ENCODE data around the gene BMP8A.
"Not testable (repeated sequence)": the region's sequence is repeated elsewhere in the genome, so short reads cannot be mapped to it uniquely, and the experiment has no call there.

The BMP8A gene

DNA sequence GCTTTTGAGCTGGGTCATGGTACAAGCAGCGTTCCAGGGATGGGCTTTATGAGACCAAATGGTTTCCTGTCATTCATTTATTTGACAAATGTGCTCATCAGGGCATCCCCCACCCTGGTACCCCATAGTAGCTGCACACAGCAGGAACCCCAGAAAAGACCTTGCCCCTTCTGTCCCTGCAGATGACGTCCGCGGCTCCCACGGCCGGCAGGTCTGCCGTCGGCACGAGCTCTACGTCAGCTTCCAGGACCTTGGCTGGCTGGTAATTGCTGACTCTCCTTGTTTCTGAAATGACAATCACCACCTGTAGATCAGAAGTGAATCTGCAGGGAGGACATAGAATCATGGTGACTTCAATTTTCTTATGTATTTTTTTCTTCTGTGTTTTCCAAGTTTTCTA is 30.8 kb downstream of the BMP8A start:
- not testable (repeated sequence) for H3K27ac ChIP-seq

DNA sequence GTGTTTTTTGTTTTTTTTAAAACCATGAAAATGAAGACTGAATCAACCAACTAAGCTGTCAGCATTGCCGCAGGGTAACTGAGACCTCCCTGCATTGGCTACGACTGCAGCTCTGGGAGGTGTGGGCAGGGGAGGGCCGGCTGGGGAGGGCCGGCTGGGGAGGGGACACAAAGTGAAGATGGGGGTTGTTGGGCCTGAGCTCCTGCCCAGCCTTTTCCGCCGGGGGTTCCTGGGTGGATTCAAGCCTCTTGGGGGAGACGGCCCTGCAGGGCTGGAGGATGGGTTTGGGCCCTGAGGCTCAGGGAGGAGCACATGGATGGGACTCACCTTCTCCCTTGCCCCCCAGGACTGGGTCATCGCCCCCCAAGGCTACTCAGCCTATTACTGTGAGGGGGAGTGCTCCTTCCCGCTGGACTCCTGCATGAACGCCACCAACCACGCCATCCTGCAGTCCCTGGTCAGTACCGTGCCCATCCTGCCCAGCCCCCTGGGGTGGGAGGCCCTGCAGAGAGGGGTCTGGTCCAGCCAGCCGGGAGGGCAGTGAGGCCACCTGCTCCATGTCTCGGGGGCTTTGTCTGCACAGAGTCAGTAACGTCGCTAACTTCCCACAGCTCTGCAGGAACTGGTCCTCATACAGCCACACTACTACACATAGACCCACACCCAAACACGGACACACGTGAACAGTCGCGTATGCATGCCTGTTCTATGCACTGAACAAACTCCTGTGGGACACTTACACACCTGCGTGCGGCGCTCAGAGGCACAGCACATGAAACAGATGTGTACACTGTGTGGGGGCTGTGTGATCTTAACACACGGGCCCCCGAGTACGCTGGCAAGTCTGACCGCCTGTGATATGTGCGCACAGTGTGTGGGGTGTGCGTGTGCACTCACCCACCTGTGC is 31.5 kb downstream of the BMP8A start:
- no peak overlapping the region for H3K27ac ChIP-seq
- TF ChIP-seq, protein P1, sequence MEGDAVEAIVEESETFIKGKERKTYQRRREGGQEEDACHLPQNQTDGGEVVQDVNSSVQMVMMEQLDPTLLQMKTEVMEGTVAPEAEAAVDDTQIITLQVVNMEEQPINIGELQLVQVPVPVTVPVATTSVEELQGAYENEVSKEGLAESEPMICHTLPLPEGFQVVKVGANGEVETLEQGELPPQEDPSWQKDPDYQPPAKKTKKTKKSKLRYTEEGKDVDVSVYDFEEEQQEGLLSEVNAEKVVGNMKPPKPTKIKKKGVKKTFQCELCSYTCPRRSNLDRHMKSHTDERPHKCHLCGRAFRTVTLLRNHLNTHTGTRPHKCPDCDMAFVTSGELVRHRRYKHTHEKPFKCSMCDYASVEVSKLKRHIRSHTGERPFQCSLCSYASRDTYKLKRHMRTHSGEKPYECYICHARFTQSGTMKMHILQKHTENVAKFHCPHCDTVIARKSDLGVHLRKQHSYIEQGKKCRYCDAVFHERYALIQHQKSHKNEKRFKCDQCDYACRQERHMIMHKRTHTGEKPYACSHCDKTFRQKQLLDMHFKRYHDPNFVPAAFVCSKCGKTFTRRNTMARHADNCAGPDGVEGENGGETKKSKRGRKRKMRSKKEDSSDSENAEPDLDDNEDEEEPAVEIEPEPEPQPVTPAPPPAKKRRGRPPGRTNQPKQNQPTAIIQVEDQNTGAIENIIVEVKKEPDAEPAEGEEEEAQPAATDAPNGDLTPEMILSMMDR (conservative IDR thresholded peaks at IDR 0.05) = no peak

DNA sequence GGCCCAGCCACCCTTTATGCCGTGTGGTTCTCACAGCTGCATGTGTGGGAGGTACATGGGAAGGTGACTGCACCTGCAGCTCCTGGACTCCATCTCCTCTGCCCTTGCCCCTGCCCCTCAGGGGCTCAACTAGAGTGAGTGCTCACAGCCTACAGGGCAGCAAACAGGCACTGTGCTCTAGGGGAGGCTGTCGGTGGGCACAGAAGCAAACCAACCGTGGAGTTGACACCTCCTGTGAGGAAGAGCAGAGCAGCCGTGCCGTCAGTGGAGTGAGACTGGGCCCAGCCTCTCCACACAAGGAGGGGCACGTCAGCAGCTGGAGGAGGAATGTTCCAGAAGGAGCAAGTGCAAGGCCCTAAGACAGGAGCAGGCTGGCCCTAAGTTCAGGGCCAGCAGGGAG is 32.7 kb downstream of the BMP8A start:
- H3K27ac ChIP-seq = no peak overlapping the region
- TF ChIP-seq, protein P1 (conservative IDR thresholded peaks at IDR 0.05) = no peak

DNA sequence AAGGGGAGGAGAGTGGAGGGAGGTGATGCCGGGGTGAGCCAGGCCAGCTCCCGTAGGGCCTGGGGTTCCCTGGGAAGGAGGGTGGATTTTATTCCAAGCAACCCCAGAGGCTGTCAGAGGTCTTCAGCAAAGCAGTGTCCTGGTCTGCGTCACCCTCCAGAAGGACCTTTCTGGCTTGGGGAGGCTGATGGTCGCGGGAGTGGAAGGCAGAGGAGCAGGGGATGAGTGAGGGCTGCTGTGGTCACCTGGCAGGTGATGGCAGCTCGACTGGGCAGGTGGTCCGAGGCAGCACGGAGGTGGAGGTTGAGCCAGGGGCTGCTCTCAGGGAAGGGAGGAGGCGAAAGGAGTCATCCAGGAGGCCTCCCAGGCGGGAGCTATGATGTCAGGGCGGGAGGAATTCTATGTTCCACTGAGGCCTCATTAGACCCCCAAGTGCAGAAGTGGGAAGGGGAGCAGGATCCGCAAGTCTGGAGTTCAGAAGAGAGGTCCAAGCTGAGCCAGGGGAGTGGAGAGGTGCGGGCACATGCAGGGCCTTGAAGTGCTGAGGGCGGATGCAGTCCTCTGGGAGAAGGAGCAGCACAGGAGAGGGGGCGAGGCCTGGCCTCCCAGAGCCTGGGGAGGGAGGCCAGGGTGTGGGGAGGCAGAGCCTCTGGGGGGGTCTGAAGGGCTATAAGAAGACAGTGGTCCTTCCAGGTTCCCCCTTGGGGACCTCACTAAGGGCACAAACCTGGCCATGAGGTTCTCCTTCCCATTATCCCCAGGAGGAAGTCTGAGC is 33.3 kb downstream of the BMP8A start:
- TF ChIP-seq, protein P1 (conservative IDR thresholded peaks at IDR 0.05) = no peak
- no peak overlapping the region; the same call in 1 of the 2 replicates for H3K27ac ChIP-seq

DNA sequence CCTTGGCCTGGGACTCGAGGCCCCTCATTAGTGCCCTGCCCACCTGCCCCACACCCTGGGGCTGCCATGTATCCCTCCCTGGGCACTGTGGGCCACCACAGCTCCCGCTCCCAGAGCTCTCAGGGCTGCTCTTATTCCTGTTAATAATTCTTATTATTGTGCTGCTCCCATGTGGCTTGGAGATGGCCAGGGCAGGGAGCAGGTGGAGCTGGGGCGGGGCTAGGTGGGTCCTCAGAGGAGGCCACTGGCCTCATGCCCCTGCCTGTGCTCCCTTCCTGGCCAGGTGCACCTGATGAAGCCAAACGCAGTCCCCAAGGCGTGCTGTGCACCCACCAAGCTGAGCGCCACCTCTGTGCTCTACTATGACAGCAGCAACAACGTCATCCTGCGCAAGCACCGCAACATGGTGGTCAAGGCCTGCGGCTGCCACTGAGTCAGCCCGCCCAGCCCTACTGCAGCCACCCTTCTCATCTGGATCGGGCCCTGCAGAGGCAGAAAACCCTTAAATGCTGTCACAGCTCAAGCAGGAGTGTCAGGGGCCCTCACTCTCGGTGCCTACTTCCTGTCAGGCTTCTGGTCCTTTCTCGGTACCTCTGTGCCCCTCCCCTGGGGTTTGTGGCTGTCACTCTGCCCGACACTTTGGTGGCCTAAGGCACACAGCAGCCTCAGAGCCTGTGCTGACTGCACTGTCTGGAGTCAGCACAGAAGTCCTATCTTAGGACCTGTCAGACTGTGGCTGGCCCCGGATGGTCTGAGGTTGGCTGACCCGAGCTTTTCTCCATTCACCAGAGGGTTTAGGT is 34.1 kb downstream of the BMP8A start:
- TF ChIP-seq, protein P1 (conservative IDR thresholded peaks at IDR 0.05) = no peak
- H3K27ac ChIP-seq = peak overlapping the region; percentile 77; the same call in 1 of the 2 replicates

DNA sequence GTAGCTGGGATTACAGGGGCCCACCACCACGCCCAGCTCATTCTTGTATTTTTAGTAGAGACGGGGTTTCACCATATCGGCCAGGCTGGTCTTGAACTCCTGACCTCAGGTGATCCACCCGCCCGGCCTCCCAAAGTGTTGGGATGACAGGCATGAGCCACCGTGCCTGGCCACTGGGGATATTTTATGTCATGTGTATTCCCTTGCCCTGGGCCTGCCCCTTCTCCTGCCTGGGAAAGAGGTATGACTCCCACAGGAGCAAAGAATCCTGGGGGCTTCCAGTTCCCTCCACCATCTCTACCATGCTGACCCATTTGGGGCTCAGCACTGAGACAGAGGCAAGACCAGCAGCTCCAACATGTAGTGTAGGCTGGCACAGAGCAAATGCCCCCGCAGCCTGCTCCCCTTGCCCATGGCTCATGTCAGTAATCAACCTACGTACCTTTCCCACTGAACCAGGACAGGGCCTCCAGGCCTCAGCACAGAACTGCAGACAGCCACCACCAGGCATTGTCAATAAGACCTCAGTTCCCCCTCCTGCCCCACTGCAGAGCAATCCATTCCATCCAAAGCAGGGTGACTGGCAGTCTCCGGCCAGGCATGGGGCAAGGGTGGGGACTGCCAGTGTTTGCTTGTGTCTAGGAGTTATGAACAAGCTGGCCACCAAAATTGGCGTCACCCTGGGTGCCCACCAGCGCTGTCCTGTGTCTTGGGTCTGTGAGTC is 35.2 kb downstream of the BMP8A start:
- TF ChIP-seq, protein P1 (conservative IDR thresholded peaks at IDR 0.05) = no peak
- H3K27ac ChIP-seq = peak overlapping the region; percentile 77

DNA sequence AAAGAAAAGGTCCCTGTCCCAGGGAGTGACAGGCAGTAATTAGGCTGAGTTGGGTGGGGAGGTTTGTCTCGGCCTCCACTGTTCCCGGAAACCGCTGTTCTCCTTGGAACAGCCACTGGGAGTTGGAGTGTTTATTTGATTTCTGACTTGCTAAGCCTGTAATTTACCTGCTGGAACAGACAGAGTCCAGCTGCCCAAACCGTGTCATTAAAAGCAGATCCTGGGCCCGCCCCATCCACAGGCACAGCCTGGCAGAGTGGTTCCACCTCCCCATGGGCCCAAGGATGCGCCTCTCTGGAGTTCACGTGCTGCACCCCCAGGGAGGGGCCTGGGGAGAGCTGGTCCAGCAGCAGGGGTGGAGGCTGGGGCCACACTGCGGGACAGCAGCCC is 35.7 kb downstream of the BMP8A start:
- peak overlapping the region; percentile 77 for H3K27ac ChIP-seq
